HG03103 (cell line): ENCODE results near the gene ARIH2.
A peak's percentile ranks its signal among the peaks of the same experiment; 100 is the strongest.
"Not testable (repeated sequence)": the region's sequence is repeated elsewhere in the genome, so short reads cannot be mapped to it uniquely, and the experiment has no call there.

Experiments
- ATAC-seq: cut with Tn5 transposase; IDR thresholded peaks from one replicate; pipeline ENCODE4 v1.9.1; 2021; ENCODE audit warnings: low read depth; ENCODE audit not compliant: unreplicated experiment

Gene ARIH2

DNA sequence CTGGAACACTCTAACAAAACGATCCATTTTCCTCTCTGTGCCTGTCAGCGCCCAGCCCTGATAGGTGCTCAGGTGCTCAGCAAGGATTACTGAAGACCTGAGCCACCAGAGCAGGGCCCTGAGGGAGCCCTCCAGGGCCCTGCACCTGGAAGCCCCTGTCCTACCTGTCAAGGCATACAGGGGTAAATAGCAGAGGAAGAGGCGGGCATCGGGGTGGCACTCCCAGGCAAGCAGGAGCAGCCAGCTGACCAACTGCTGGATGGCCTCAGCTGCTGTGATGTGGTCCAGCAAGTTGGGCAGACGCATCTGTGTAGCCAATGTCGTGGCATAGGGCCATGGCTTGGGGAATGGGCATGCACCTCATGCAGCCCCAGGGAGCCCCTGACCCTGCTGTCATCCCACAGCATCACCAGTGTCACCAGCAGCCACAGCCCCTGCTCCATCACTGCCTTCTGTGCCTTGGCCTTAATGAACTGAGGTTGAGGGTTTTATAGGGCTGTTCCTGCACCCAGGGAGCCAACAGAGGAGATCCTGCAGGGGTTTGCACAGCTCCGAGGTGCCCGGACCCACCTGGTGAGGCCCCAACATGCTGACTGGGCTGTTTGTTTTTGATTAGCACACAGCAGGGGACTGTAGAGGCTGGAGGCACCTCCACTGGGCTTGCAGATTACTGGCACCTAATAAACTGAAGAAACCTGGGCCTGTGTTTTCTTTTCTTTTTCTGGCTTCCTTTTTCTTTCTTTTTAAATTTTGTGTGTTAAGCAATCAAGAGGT is 80.6 kb downstream of the ARIH2 start:
- ATAC-seq = no peak

DNA sequence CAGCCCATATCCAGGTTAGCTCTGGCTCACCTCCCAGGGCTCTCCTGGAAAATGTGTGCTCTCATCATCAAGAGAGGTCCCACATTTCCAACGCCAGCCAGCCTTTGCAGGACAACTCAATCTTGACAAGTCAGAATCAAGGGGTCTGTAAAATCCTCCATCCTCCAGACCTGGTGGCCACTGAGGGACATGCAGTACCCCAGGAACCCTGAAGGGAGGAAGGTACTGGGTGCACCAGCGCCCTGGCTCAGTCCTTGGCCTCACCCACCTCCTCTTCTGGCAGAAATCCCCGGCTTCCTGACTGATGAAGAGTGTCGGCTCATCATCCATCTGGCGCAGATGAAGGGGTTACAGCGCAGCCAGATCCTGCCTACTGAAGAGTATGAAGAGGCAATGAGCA is 82.5 kb downstream of the ARIH2 start:
- ATAC-seq = no peak

DNA sequence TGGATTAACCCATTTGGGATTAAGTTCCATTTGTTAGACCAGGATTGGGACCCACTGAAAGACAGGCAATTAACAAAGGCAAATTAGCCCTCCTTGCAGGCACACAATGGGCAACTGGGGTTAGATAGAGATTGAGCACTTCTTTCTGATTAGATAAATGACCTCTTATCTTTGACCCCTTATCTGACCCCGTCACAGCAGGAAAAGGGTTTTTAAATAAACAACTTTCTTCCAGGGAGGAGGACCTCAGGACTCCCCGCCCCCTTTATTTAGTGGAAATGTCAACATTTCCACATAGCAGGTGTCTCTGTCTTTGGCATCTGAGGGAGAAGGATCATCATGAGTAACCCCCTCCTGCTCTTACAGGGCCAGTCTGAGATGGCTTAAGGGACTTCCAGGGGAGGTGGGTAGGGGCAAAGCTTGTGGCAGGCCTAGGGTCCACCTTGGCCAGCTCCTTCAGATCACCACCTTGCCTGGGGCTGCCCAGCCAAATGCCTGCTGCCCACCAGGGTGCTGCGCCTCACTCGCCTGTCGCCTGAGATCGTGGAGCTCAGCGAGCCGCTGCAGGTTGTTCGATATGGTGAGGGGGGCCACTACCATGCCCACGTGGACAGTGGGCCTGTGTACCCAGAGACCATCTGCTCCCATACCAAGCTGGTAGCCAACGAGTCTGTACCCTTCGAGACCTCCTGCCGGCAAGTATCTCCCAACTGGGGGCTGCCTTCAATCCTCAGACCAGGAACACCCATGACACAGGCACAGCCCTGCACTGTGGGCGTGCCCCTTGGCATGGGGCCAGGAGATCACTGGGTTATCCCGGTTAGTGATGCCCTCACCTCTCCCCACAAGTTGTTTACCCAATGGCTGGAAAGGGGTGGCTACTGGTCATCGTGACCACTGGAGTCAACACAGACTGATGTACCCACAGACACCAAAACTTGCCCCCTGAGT is 86.0 kb downstream of the ARIH2 start:
- ATAC-seq = no peak

DNA sequence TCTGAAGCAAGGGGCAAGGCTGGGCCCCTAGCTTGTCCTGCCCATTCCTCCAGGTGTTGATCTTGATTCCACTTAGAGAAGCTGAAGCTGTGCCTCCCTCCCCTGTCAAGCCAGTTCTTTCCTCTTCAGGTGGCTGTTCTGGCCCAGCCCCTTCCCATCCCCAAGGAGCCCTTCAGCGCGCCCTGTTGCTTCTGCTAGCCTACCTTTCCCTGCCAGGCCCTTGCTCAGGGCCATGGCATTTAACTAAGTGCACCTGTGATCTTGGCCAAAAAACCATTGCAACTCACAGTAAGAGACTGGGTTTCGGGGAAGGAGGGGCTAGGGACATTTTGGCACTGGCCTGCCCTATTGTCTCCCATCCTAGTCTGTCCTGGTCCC is 86.7 kb downstream of the ARIH2 start:
- no peak for ATAC-seq

DNA sequence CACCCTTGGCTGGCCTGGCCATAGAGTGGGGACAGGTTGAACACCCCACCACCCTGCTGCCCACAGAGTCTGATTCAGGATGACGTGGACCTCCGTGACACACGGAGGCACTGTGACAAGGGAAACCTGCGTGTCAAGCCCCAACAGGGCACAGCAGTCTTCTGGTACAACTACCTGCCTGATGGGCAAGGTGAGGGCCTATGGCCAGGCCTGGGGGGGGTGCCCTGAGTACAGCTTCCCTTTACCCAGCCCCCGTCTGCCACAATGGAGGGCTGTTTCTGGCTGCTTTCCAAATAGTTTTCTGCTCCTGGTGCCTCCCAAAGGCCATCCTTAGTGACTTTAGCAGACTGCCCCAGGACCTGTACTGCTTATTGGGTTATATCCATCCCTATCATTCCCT is 87.4 kb downstream of the ARIH2 start:
- ATAC-seq = no peak

DNA sequence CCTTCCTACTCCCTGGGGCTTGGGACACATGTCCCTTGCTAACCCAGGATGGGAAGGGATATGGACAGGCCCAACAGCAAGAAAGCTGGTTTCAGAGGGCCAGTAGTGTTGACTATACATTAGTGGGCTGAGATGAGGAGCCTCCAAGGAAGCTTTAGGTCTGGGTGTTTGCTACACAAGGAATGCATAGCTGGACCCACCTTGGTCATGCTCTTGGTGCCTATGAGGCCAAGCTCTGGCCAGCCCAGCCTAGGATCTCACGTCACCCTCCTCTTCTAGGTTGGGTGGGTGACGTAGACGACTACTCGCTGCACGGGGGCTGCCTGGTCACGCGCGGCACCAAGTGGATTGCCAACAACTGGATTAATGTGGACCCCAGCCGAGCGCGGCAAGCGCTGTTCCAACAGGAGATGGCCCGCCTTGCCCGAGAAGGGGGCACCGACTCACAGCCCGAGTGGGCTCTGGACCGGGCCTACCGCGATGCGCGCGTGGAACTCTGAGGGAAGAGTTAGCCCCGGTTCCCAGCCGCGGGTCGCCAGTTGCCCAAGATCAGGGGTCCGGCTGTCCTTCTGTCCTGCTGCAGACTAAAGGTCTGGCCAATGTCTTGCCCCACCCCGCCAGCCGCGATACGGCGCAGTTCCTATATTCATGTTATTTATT is 87.9 kb downstream of the ARIH2 start:
- no peak for ATAC-seq

DNA sequence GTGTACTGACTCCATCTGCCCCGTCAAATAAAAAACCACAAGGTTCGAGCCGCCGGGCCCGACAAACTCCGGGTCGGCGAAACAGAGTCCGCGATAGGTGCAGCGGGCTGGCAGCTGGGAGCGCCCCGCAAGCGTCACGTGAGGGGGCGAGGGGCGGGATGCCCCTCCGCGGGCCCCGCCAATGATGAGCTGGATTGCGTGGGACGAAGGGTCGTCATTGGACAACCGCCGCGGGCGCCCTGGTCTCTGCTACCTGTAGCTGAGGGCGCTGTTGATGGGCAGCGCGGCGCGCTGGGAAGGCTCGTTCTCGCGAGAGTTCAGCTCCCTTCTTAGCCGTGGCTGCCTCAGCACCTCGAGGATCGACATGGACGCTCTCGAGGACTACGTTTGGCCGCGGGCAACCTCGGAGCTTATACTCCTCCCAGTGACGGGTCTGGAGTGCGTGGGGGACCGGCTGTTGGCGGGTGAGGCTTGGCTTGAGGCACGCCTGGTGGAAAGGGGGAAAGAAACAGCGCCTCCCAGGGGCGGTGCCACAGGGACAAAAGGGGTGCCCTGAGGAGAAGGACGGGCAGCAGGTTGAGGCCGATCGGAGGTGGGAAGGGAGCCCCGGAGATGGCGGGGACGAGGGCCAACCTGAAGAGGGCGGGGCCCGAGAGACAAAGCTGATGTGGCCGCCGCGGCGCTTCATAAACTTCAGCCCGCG is 88.6 kb downstream of the ARIH2 start, which contains the start of gene WDR6:
Gene WDR6 (plus strand): TSS at position 324 of the 703 bp plus-strand sequence. CDS start 41 bp downstream, at position 365.
- peak; percentile 85 for ATAC-seq

DNA sequence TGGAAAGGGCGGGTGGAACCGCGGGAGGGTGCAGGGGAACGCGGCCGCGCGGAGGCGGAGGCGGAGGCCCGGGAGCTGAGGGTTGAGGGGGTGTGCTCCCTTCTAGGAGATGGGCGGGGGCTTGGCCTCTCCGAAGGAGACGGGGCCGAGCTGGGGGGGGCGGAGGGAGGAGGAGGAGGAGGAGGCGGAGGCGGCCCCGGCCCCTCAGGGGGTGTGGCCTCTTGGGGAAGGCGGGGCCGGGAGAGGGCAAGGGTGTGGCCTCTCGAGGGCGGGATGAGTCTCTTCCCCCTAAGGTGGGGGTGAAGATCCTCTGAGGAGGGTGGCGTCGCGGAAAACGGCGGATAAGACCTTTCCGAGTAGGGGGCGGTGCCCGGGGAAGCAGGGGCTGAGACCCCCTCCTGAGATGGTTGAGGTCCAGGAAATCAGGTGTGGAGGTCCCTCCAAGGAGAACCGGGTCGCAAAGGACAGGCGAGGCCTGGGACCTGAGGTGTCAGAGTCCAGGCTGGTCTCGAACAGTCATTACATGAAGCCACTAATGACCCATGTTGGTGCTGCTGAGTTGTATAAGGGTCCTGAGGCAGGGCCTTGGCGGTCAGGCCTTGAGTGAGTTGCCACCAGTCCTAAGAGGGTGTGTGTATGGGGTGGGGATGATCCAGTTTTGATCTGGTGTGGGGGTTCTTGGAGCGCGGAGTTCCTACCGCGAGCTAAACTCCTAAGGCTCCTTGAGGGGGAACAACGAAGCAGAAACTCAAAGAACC is 89.3 kb downstream of the ARIH2 start:
- ATAC-seq = peak; percentile 36

DNA sequence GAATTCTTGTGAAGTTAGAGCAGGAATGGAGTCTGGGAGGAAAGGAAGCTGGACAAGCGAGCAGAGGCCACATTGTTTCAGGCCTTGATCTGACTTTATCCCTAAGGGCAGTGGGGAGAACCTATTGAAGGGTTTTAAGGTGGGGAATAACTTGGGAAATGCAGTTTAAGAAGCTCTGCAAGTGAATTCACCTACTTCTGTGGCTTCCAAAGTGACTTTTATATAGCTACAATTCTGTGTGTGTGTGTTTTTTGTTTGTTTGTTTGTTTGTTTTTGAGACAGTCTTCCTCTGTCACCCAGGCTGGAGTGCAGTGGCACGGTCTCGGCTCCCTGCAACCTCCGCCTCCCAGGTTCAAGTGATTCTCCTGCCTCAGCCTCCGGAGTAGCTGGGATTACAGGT is 90.0 kb downstream of the ARIH2 start:
- not testable (repeated sequence) for ATAC-seq

DNA sequence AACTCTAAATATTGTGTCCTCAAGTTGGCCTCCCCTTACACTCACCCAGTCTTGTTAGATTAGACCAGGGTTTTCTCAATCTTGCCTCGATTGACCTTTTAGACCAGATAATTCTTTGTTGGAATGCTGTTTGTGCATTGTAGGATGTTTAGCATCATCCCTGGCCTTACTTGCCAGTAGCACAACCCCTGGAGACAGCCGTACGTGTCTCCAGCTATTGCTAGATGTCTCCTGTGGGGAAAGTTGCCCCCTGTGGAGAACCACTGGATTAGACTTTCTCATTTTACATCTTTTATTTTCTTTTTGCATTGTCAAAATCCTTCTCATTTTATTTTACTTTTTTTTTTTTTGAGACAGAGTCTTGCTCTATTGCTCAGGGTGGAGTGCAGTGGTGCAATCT is 90.8 kb downstream of the ARIH2 start:
- ATAC-seq = no peak

DNA sequence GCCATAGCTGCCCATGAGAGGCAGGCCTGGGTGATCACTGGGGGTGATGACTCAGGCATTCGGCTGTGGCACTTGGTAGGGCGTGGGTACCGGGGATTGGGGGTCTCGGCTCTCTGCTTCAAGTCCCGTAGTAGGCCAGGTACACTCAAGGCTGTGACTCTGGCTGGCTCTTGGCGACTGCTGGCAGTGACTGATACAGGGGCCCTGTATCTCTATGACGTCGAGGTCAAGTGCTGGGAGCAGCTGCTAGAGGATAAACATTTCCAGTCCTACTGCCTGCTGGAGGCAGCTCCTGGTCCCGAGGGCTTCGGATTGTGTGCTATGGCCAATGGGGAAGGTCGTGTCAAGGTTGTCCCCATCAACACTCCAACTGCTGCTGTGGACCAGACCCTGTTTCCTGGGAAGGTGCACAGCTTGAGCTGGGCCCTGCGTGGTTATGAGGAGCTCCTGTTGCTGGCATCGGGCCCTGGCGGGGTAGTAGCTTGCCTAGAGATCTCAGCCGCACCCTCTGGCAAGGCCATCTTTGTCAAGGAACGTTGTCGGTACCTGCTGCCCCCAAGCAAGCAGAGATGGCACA is 93.9 kb downstream of the ARIH2 start:
- no peak for ATAC-seq

DNA sequence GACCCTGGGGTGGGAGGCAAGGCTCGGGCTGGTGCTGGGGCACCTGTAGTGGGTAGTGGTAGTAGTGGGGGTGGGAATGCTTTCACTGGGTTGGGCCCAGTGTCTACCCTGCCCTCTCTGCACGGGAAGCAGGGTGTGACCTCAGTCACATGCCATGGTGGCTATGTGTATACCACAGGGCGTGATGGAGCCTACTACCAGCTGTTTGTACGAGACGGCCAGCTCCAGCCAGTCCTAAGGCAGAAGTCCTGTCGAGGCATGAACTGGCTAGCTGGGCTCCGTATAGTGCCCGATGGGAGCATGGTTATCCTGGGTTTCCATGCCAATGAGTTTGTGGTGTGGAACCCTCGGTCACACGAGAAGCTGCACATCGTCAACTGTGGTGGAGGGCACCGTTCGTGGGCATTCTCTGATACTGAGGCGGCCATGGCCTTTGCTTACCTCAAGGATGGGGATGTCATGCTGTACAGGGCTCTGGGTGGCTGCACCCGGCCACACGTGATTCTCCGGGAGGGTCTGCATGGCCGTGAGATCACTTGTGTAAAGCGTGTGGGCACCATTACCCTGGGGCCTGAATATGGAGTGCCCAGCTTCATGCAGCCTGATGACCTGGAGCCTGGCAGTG is 94.6 kb downstream of the ARIH2 start:
- no peak for ATAC-seq

DNA sequence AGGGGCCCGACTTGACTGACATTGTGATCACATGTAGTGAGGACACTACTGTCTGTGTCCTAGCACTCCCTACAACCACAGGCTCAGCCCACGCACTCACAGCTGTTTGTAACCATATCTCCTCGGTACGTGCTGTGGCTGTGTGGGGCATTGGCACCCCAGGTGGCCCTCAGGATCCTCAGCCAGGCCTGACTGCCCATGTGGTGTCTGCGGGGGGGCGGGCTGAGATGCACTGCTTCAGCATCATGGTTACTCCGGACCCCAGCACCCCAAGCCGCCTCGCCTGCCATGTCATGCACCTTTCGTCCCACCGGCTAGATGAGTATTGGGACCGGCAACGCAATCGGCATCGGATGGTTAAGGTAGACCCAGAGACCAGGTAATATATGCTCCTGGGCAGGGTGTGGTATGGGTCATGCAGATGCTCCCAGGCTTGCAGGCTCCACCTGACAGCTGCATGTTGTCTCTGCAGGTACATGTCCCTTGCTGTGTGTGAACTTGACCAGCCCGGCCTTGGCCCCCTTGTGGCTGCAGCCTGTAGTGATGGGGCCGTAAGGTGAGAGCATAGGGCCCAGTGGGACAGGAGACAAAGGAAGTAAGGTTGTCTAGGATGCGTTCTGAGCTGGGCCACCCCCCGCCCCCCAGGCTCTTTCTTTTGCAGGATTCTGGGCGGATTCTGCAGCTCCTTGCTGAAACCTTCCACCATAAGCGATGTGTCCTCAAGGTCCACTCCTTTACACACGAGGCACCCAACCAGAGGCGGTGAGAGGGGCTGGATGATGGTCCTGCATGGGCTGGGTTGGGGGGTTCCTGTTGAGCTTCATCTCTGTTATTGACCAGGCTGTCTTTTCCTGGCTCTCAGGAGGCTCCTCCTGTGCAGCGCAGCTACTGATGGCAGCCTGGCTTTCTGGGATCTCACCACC is 95.4 kb downstream of the ARIH2 start:
- no peak for ATAC-seq

DNA sequence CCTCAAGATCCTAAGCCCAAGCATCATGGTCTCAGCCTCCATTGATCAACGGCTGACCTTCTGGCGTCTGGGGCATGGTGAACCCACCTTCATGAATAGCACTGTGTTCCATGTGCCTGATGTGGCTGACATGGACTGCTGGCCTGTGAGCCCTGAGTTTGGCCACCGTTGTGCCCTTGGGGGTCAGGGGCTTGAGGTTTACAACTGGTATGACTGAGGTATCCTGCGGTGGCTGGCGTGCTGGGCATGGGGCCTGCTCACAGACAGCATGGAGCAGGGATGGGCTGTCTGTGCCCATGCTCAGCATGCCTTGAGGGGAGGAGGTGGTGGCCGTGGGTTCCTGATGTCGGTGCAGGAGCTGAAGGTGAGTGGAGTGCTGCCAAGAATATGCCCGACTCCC is 96.4 kb downstream of the ARIH2 start:
- ATAC-seq = no peak

DNA sequence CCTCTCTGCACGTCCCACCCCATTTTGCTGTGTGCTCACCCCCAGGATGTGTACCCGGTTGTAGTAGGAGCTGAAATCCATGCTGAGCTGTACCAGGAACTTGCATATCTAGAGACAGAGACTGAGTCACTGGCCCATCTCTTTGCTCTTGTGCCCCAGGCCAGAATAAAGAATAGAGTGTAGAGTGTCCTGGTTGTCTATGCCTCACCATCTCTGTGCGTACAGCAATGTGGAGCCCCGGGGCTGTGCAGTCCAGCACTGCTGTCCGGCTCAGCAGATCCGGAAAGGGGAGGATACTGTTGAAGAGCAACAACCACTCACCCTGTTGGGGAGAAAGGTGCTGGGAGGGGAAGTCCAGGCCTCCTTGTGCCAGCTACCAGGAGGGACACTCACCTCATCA is 97.1 kb downstream of the ARIH2 start:
- ATAC-seq = no peak

DNA sequence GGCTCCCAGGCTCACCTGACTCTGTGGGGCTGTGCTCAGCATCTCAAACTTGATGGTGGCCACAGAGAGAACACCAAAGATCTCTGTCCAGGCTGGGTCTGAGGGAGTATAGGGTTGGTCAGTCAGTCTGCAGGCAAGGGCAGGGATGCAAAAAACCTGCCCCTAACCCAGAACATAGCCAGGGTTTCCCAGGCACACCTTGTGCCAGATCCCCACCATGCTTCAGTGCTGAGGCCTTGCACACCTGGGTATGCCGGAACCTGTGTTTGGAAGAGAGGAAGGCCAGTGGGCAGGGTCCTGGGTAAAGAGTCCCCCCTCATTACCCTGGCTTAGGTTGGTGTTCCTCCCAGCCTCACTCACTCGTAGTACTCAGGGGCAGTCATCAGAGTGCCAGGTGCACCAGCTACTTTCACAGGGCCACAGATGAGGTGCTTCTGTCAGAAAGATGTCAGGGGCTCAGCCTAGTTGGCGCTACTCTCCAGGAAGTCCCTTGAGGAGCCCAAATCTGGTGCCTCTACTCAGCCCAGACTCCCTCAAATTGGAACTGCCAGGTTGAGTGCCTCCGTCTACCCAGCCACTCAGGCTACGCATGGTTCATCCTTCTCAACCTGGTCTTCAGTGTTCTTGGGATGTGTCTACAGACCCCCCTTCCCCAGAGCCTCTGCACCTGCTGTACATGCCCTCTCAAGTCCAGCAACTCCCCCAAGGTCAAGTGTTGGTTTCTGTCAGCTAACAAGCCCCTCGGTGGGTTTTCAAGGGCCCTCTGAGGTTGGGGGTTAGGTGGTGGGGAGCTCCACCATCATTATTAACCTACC is 98.0 kb downstream of the ARIH2 start:
- ATAC-seq = no peak
